HepG2 (cell line): ENCODE measurements around the gene PRR12.

Experiments
- BCL6 ChIP-seq: IDR thresholded peaks from 2 replicates; pipeline ENCODE4 v1.6.1; 2016; ENCODE audit warnings: missing genetic modification reagents, missing compliant biosample characterization
- GABPA ChIP-seq, 2 experiments: IDR thresholded peaks; 2 replicates each; pipeline ENCODE4 v1.6.1; 2011 to 2016; ENCODE audit warnings: low read depth in 2 of 2, low read length in 1 of 2, missing biosample characterization in 1 of 2, missing genetic modification characterization in 1 of 2
- MIER3 ChIP-seq: IDR thresholded peaks from 2 replicates; pipeline ENCODE4 v1.6.1; 2016; ENCODE audit warnings: missing compliant biosample characterization, borderline replicate concordance
- MXI1 ChIP-seq: IDR thresholded peaks from 3 replicates; pipeline ENCODE4 v1.6.1; 2012; ENCODE audit warnings: low read depth, low read length, inconsistent platforms, borderline replicate concordance
- RBM22 ChIP-seq: fragments of 200-400 bp; formaldehyde crosslinking; optimal IDR thresholded peaks from 2 replicates; pipeline ENCODE3; 2017; ENCODE audit warnings: mild to moderate bottlenecking, low read length, moderate library complexity
- RNF2 ChIP-seq: fragments of 450-650 bp; conservative IDR thresholded peaks from 2 replicates; pipeline ENCODE4 v1.6.1; 2016; ENCODE audit warnings: low read depth
- SETDB1 ChIP-seq: sonication (generic); formaldehyde crosslinking; IDR thresholded peaks from 2 replicates; pipeline ENCODE4 v1.5.1; 2020; ENCODE audit warnings: missing genetic modification reagents, mild to moderate bottlenecking, borderline replicate concordance
- YY1 ChIP-seq: IDR thresholded peaks from 2 replicates; pipeline ENCODE4 v1.6.1; 2011; ENCODE audit warnings: low read length, low read depth, moderate library complexity, mild to moderate bottlenecking; ENCODE audit not compliant: insufficient read depth, insufficient replicate concordance
- ZEB1 ChIP-seq: IDR thresholded peaks from 2 replicates; pipeline ENCODE4 v1.6.1; 2012; ENCODE audit warnings: mild to moderate bottlenecking, low read depth, inconsistent platforms; ENCODE audit not compliant: insufficient replicate concordance
- ZNF3 ChIP-seq: IDR thresholded peaks from 2 replicates; pipeline ENCODE4 v1.7.0; 2017; ENCODE audit warnings: inconsistent platforms
- ZNF326 ChIP-seq: sonication (generic); formaldehyde crosslinking; IDR thresholded peaks from 2 replicates; pipeline ENCODE4 v1.4.0; 2020; ENCODE audit warnings: missing genetic modification reagents, borderline replicate concordance
- TF ChIP-seq, protein P1 (sequence below): sonication (generic); formaldehyde crosslinking; IDR thresholded peaks from 2 replicates; pipeline ENCODE4 v1.5.0; 2020; ENCODE audit warnings: mild to moderate bottlenecking, missing genetic modification reagents, moderate library complexity
- TF ChIP-seq, protein P2 (sequence below): sonication (generic); formaldehyde crosslinking; IDR thresholded peaks from 2 replicates; pipeline ENCODE4 v1.9.0; 2021; ENCODE audit warnings: missing genetic modification reagents, mild to moderate bottlenecking, borderline replicate concordance
- TF ChIP-seq, protein P3 (sequence below): sonication (generic); formaldehyde crosslinking; IDR thresholded peaks from 2 replicates; pipeline ENCODE4 v1.8.0; 2022; ENCODE audit warnings: missing genetic modification reagents, mild to moderate bottlenecking, inconsistent platforms, borderline replicate concordance

DNA sequence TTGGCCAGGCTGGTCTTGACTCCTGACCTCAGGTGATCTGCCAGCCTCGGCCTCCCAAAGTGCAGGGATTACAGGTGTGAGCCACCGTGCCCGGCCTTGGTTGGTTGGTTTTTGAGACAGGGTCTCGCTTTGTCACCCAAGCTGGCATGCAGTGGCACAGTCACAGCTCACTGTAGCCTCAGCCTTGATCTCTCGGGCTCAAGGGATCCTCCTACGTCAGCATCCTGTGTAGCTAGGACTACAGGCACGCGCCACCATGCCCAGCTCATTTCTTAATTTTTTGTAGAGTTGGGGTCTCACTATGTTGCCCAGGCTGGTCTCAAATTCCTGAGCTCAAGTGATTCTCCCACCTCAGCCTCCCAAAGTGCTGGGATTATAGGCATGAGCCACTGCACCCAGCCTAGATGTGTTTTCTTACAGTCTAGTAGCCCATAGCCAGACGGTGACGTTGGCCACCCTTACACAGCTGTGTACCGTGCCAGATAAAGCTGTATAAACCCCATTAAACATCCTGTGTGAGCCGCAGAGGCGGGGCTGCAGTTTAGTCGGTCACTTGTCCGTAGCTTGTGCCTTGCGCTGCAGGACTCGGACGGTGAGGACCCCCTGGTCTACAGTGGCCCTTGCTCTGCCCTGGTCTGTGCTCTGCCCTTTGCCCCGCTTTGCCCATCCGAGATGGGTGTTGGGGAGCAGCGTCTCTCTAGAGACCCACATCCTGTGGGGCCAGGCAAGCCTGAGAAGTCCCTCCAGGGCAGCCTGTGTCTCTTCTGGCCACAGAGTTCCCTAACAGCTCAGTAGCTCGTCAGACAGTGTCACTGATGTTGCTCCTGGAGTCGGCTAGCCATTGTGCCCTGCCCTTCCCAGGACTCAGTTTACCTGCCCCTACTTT, 64.8 kb downstream of the PRR12 start:
- TF ChIP-seq RNF2: no peak
- no peak for TF ChIP-seq YY1
- no peak for TF ChIP-seq ZNF326
- TF ChIP-seq RBM22: no peak
- no peak for TF ChIP-seq MIER3
- TF ChIP-seq, protein P1, sequence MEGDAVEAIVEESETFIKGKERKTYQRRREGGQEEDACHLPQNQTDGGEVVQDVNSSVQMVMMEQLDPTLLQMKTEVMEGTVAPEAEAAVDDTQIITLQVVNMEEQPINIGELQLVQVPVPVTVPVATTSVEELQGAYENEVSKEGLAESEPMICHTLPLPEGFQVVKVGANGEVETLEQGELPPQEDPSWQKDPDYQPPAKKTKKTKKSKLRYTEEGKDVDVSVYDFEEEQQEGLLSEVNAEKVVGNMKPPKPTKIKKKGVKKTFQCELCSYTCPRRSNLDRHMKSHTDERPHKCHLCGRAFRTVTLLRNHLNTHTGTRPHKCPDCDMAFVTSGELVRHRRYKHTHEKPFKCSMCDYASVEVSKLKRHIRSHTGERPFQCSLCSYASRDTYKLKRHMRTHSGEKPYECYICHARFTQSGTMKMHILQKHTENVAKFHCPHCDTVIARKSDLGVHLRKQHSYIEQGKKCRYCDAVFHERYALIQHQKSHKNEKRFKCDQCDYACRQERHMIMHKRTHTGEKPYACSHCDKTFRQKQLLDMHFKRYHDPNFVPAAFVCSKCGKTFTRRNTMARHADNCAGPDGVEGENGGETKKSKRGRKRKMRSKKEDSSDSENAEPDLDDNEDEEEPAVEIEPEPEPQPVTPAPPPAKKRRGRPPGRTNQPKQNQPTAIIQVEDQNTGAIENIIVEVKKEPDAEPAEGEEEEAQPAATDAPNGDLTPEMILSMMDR: no peak
- TF ChIP-seq ZEB1: no peak
- no peak for TF ChIP-seq ZNF3 (CRISPR knock-in tag)
- TF ChIP-seq, protein P2, sequence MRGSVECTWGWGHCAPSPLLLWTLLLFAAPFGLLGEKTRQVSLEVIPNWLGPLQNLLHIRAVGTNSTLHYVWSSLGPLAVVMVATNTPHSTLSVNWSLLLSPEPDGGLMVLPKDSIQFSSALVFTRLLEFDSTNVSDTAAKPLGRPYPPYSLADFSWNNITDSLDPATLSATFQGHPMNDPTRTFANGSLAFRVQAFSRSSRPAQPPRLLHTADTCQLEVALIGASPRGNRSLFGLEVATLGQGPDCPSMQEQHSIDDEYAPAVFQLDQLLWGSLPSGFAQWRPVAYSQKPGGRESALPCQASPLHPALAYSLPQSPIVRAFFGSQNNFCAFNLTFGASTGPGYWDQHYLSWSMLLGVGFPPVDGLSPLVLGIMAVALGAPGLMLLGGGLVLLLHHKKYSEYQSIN (CRISPR knock-in tag): no peak
- no peak for TF ChIP-seq GABPA (IDR thresholded peaks at IDR 0.05; ENCODE audit: low read depth, low read length)
- TF ChIP-seq GABPA (CRISPR knock-in tag; IDR thresholded peaks at IDR 0.05; ENCODE audit: low read depth): no peak
- no peak for TF ChIP-seq BCL6 (CRISPR knock-in tag)
- TF ChIP-seq MXI1: no peak
- TF ChIP-seq SETDB1 (CRISPR knock-in tag): no peak
- TF ChIP-seq, protein P3, sequence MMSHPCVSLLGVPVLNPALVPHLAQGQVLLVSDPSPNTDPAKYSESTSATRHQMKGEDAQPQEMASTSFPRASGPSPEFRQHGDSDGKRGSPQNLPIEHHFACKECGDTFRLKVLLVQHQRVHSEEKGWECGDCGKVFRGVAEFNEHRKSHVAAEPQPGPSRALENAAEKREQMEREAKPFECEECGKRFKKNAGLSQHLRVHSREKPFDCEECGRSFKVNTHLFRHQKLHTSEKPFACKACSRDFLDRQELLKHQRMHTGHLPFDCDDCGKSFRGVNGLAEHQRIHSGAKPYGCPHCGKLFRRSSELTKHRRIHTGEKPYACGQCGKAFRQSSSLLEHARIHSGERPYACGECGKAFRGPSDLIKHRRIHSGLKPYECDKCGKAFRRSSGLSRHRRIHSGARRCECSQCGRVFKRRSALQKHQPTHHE (CRISPR knock-in tag): no peak
